Fibroblast of villous mesenchyme (primary cell): ENCODE data around the gene ADAMTS9. TPM values are rescaled to one million over a fixed set of nuclear protein-coding genes. Genes with fewer than 3 reads are reported as not detected.

Experiments used
- DNase-seq: peaks from one replicate; pipeline ENCODE4 v3.0.0-alpha.2; 2010; ENCODE audit warnings: low read depth
- H3K4me3 ChIP-seq: 2 replicates; pipeline ENCODE4 v1.5.1; 2011; ENCODE audit warnings: low read depth, mild to moderate bottlenecking, low read length
- total RNA-seq: library from RNA; depleted of rRNA; stranded (reverse); fragments of >200 nt; gene quantifications from 2 replicates; pipeline ENCODE4 v1.2.3, GENCODE V29; 2012
- TF ChIP-seq, protein P1 (sequence below): IDR thresholded peaks from 2 replicates; pipeline ENCODE4 v1.5.1; 2012; ENCODE audit warnings: low read depth, mild to moderate bottlenecking, low read length; ENCODE audit not compliant: insufficient read depth

Gene ADAMTS9
- total RNA-seq, 1 donor = 1.7 TPM

DNA sequence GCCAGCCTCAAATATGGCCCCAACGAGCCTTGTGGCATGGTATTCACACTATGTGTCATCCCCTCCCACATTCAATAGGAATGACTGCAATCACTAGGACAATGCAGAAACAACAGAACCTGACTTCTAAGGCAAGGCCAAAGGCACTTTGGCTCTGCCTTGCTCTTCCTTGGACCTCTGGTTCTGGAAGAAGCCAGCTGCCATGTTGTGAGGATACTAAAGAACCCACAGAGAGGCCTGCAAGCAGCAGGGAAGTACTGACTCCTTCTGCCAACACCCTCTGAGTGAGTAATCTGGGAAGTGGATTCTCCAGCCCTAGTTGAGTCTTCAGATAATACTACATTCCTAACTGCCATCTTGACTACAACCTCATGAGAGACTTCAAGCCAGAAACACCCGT is 64.7 kb downstream of the ADAMTS9 start:
- TF ChIP-seq, protein P1, sequence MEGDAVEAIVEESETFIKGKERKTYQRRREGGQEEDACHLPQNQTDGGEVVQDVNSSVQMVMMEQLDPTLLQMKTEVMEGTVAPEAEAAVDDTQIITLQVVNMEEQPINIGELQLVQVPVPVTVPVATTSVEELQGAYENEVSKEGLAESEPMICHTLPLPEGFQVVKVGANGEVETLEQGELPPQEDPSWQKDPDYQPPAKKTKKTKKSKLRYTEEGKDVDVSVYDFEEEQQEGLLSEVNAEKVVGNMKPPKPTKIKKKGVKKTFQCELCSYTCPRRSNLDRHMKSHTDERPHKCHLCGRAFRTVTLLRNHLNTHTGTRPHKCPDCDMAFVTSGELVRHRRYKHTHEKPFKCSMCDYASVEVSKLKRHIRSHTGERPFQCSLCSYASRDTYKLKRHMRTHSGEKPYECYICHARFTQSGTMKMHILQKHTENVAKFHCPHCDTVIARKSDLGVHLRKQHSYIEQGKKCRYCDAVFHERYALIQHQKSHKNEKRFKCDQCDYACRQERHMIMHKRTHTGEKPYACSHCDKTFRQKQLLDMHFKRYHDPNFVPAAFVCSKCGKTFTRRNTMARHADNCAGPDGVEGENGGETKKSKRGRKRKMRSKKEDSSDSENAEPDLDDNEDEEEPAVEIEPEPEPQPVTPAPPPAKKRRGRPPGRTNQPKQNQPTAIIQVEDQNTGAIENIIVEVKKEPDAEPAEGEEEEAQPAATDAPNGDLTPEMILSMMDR = no peak
- no peak overlapping the region for H3K4me3 ChIP-seq
- DNase-seq = no peak

DNA sequence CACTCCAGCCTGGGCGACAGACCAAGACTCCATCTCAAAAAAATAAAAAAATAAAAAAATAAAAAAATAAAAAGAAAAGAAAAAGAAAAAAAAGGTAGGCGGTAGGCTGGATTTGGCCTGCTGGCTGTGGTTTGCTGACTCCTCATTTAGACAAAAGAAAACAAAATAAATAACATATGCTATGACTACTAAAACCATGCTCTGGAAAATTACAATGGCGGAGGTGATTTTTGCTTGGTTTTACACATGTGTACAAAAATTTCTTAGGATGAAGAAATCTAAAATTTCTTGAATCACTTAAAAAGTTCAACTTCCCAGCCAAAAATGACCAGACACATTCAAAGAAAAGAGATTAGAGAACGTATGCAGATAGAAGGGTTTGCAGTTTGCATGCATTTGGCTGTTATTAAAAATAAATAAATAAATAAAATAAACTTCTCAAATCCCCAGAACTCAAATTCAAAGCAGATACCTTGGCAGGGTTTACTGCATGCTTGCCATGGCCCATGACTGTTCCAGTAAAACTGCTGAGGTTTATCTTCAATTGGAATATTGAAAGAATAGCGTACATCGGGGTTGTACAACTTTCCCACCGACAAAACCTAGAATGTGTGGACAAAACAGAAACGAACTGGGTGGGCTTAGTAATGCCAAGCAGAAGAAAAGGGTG is 65.9 kb downstream of the ADAMTS9 start:
- TF ChIP-seq, protein P1 = no peak
- H3K4me3 ChIP-seq = no peak overlapping the region
- DNase-seq = no peak

DNA sequence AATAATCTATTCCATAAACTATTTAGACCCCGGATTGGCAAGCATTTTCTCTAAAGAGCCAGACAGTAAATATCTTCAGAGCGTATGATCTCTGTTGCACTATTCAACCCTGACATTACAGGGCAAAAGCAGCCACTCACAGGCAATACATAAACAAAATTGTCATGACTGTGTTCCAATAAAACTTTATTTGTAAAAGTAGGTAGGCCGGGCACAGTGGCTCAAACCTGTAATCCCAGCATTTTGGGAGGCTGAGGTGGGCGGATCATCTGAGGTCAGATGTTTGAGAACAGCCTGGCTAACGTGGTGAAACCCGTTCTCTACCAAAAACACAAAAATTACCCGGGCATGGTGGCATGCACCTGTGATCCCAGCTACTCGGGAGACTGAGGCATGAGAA is 66.5 kb downstream of the ADAMTS9 start:
- no peak overlapping the region for H3K4me3 ChIP-seq
- DNase-seq = no peak
- TF ChIP-seq, protein P1 = no peak

- DNase-seq = no peak
- TF ChIP-seq, protein P1 = no peak
- no peak overlapping the region for H3K4me3 ChIP-seq
Observed at GRCh38 chr3:64620020-64620419, 67.8 kb downstream of the ADAMTS9 start.

DNA sequence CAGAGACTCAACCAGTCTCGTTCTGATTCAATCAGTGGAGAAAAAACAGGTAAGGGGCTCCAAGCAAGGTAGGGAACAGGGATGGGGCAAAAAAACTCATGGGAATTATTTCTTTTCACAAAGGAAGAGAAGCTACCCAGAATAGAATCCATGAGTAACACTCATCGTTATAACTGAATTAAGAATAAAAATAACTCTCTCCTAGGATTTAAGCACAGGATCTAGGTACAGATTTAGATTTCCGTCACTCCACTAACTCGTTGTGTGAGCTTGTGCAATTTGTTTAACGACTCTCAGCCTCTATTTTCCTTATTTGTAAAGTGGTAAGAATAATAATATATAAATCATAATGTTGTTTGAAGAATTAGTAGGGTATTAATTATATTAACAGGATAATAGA is 68.6 kb downstream of the ADAMTS9 start:
- DNase-seq = no peak
- H3K4me3 ChIP-seq = no peak overlapping the region
- TF ChIP-seq, protein P1 = no peak

DNA sequence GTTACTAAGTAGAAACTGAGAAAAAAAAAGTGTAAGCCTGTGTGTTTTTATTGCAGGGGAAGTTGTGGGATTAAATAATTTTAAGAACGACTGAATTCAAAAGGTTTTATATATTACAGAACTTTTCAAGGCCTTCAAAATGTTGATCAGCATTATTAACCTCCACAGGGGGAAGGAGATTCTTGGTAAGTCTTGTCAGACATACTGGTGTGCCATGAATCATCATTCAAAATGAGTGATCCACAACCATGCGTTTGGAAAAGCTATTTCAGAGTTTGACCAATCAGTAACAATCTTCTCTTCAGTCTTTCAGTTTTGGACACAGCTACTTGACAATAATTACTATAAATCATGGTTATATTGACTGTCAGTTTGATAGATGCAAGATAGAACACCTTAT is 70.2 kb downstream of the ADAMTS9 start:
- H3K4me3 ChIP-seq = no peak overlapping the region
- TF ChIP-seq, protein P1 = no peak
- DNase-seq = no peak

GRCh38 chr3:64616953-64617352 is 70.8 kb downstream of the ADAMTS9 start:
- TF ChIP-seq, protein P1 = no peak

More at GRCh38 chr3:64616953-64617352, 70.8 kb downstream of the ADAMTS9 start:
- no peak for DNase-seq
- no peak overlapping the region for H3K4me3 ChIP-seq
